H1 (cell line): ENCODE data around the gene LRRC32. TPM values are rescaled to one million over a fixed set of nuclear protein-coding genes. Genes with fewer than 3 reads are reported as not detected.
A peak's percentile ranks its signal among the peaks of the same experiment; 100 is the strongest.

ENCODE experiments used
- CTCF ChIA-PET: fragments of 300-600 bp; sonication (Branson Sonifier 250); formaldehyde crosslinking; loops from one replicate; lab custom pipeline; 2021; ENCODE audit not compliant: partially characterized antibody; lab: Charles Lee
- POLR2A ChIA-PET: fragments of 300-600 bp; sonication (Branson Sonifier 250); formaldehyde crosslinking; loops from one replicate; lab custom pipeline; 2021; ENCODE audit warnings: inconsistent platforms; ENCODE audit not compliant: partially characterized antibody; lab: Charles Lee
- DNase-seq, 2 experiments: peaks; one replicate each; pipeline versions ENCODE4 v3.0.0 to v3.0.0-alpha.2; 2010 to 2022; ENCODE audit warnings: low spot score in 2 of 2, low read depth in 1 of 2, mixed read lengths in 1 of 2
- FAIRE-seq: peaks from 2 replicates; lab custom pipeline; 2011; peaks lifted over from hg19 to GRCh38; lab: Jason Lieb, UNC
- H2AFZ ChIP-seq: 2 replicates; pipeline ENCODE4 v1.8.1; 2012; ENCODE audit warnings: low read length, inconsistent platforms
- H2AK5ac ChIP-seq: 2 replicates; pipeline ENCODE4 v1.6.1; 2013; ENCODE audit warnings: low read depth, low read length
- H2BK120ac ChIP-seq: replicated peaks from 2 replicates; pipeline ENCODE3; 2013; ENCODE audit warnings: low read depth, low read length, inconsistent platforms
- H2BK12ac ChIP-seq: 2 replicates; pipeline ENCODE4 v1.6.1; 2013; ENCODE audit warnings: low read depth, low read length
- H2BK15ac ChIP-seq: 2 replicates; pipeline ENCODE4 v1.6.1; 2013; ENCODE audit warnings: low read length
- H2BK20ac ChIP-seq: 2 replicates; pipeline ENCODE4 v1.6.1; 2013; ENCODE audit warnings: low read length
- H2BK5ac ChIP-seq: 2 replicates; pipeline ENCODE4 v1.6.1; 2013; ENCODE audit warnings: low read depth, low read length
- H3K14ac ChIP-seq: 2 replicates; pipeline ENCODE4 v1.6.1; 2013; ENCODE audit warnings: inconsistent platforms; ENCODE audit not compliant: insufficient read length
- H3K18ac ChIP-seq: 2 replicates; pipeline ENCODE4 v1.6.1; 2013; ENCODE audit warnings: low read length; ENCODE audit errors: extremely low read depth
- H3K23ac ChIP-seq: 2 replicates; pipeline ENCODE4 v1.6.1; 2013; ENCODE audit warnings: inconsistent platforms; ENCODE audit not compliant: insufficient read length
- H3K23me2 ChIP-seq: 2 replicates; pipeline ENCODE4 v1.6.1; 2013; ENCODE audit warnings: low read depth, low read length
- H3K27ac ChIP-seq: 2 replicates; pipeline ENCODE4 v1.6.1; 2011; ENCODE audit warnings: low read depth, low read length, inconsistent platforms
- H3K27me3 ChIP-seq, 4 experiments: replicated peaks in 1 of 4; 1 replicate in 1 of 4; 2 replicates in 3 of 4; pipeline versions ENCODE4 v1.6.1 to v1.8.1; 2011 to 2013; ENCODE audit warnings: low read length in 3 of 4, mild to moderate bottlenecking in 3 of 4, inconsistent platforms in 2 of 4, mixed read lengths in 2 of 4, moderate library complexity in 1 of 4; ENCODE audit not compliant: control insufficient read depth in 3 of 4, insufficient read depth in 3 of 4; ENCODE audit errors: extremely low read depth in 1 of 4
- H3K36me3 ChIP-seq, 4 experiments: 2 replicates each; pipeline versions ENCODE4 v1.6.1 to v1.8.1; 2011 to 2013; ENCODE audit warnings: mild to moderate bottlenecking in 4 of 4, low read length in 3 of 4, moderate library complexity in 2 of 4, control low read depth in 1 of 4, inconsistent platforms in 1 of 4; ENCODE audit not compliant: insufficient read depth in 4 of 4, control insufficient read depth in 2 of 4
- H3K4ac ChIP-seq: replicated peaks from 2 replicates; pipeline ENCODE3; 2013; ENCODE audit warnings: low read length, low read depth, mixed read lengths, inconsistent platforms; ENCODE audit not compliant: insufficient read length
- H3K4me1 ChIP-seq, 4 experiments: replicated peaks in 1 of 4; 1 replicate in 1 of 4; 2 replicates in 3 of 4; pipeline versions ENCODE4 v1.6.1 to v1.8.1; 2011 to 2013; ENCODE audit warnings: low read length in 3 of 4, inconsistent platforms in 2 of 4, mixed read lengths in 1 of 4; ENCODE audit not compliant: insufficient read depth in 4 of 4, control insufficient read depth in 3 of 4
- H3K4me2 ChIP-seq, 2 experiments: 2 replicates each; pipeline versions ENCODE4 v1.6.1 to v1.8.1; 2011 to 2013; ENCODE audit warnings: low read depth in 2 of 2, low read length in 2 of 2, control low read depth in 1 of 2, inconsistent platforms in 1 of 2, mild to moderate bottlenecking in 1 of 2; ENCODE audit not compliant: insufficient read depth in 1 of 2
- H3K4me3 ChIP-seq, 4 experiments: fragments of 200-600, 300-600 bp in 1 of 4; sonication (generic), shearing (Covaris generic), sonication (Bioruptor Twin) in 1 of 4; 2 replicates each; pipeline versions ENCODE4 v1.5.1 to v1.8.1; 2011 to 2016; ENCODE audit warnings: low read length in 4 of 4, low read depth in 3 of 4, control low read depth in 2 of 4, inconsistent platforms in 2 of 4, mild to moderate bottlenecking in 2 of 4, mixed read lengths in 1 of 4, moderate library complexity in 1 of 4; ENCODE audit not compliant: insufficient read depth in 2 of 4; ENCODE audit errors: extremely low read depth in 1 of 4
- H3K56ac ChIP-seq: replicated peaks from 2 replicates; pipeline ENCODE3; 2013; ENCODE audit warnings: low read depth, mild to moderate bottlenecking, mixed read lengths, low read length, inconsistent platforms; ENCODE audit not compliant: insufficient read length
- H3K79me1 ChIP-seq: 2 replicates; pipeline ENCODE4 v1.6.1; 2013; ENCODE audit warnings: low read depth, low read length, control low read depth
- H3K79me2 ChIP-seq, 2 experiments: 2 replicates each; pipeline versions ENCODE4 v1.6.1 to v1.8.1; 2012 to 2013; ENCODE audit warnings: low read length in 2 of 2, mild to moderate bottlenecking in 2 of 2, inconsistent platforms in 1 of 2; ENCODE audit not compliant: insufficient read depth in 2 of 2, control insufficient read depth in 1 of 2
- H3K9ac ChIP-seq, 4 experiments: replicated peaks in 1 of 4; 1 replicate in 1 of 4; 2 replicates in 3 of 4; pipeline versions ENCODE4 v1.6.1 to v1.8.1; 2011 to 2013; ENCODE audit warnings: low read depth in 3 of 4, low read length in 3 of 4, control low read depth in 2 of 4, mild to moderate bottlenecking in 2 of 4, moderate library complexity in 2 of 4, inconsistent platforms in 1 of 4; ENCODE audit errors: extremely low read depth in 1 of 4
- H3K9me3 ChIP-seq, 2 experiments: 2 replicates each; pipeline versions ENCODE4 v1.6.1 to v1.8.1; 2012 to 2013; ENCODE audit warnings: mild to moderate bottlenecking in 2 of 2, moderate library complexity in 2 of 2, control low read depth in 1 of 2, inconsistent platforms in 1 of 2, low read depth in 1 of 2, low read length in 1 of 2, mixed read lengths in 1 of 2; ENCODE audit not compliant: insufficient read depth in 2 of 2
- H4K20me1 ChIP-seq, 2 experiments: replicated peaks in 1 of 2; 2 replicates each; pipeline versions ENCODE3 to v1.8.1; 2011 to 2013; ENCODE audit warnings: inconsistent platforms in 2 of 2, low read length in 2 of 2, mild to moderate bottlenecking in 1 of 2; ENCODE audit not compliant: insufficient read depth in 2 of 2, control insufficient read depth in 1 of 2
- H4K5ac ChIP-seq: 2 replicates; pipeline ENCODE4 v1.6.1; 2013; ENCODE audit warnings: low read length, low read depth, mixed read lengths, inconsistent platforms; ENCODE audit not compliant: insufficient read length
- H4K8ac ChIP-seq: 2 replicates; pipeline ENCODE4 v1.8.0; 2013; ENCODE audit warnings: mild to moderate bottlenecking, moderate library complexity, low read length, inconsistent platforms; ENCODE audit not compliant: insufficient read depth; ENCODE audit errors: extremely low read depth
- H4K91ac ChIP-seq: replicated peaks from 2 replicates; pipeline ENCODE3; 2013; ENCODE audit warnings: low read length, mixed read lengths, inconsistent platforms; ENCODE audit not compliant: insufficient read length
- BACH1 ChIP-seq: IDR thresholded peaks from 2 replicates; pipeline ENCODE4 v1.6.1; 2012; ENCODE audit warnings: low read length, improper control_type of control experiment
- WGBS, 2 experiments: shearing (Covaris generic) in 1 of 2; methylation state at CpG; one replicate each; pipeline versions ENCODE4 v1.1.6 to v1.1.7; 2013 to 2015; ENCODE audit warnings: low lambda C conversion rate in 2 of 2, mixed read lengths in 2 of 2, inconsistent platforms in 1 of 2, low coverage in 1 of 2, missing lambda C conversion rate in 1 of 2; ENCODE audit not compliant: insufficient replicate concordance in 2 of 2, insufficient coverage in 1 of 2, insufficient read length in 1 of 2; ENCODE audit errors: extremely low coverage in 1 of 2, missing lambda C conversion rate in 1 of 2; 5-methylcytosine and 5-hydroxymethylcytosine counted together
- polyA plus RNA-seq, 7 experiments: library from polyadenylated mRNA; depleted of rRNA in 3 of 7; stranded (reverse) in 5 of 7; unstranded in 2 of 7; fragments of >200 nt in 5 of 7; fragments of 200-250 nt in 2 of 7; gene quantifications; 1 replicate in 5 of 7; 2 replicates in 1 of 7; 4 replicates in 1 of 7; pipeline versions ENCODE4 v1.2.1 to v1.2.3, GENCODE V29; 2011 to 2013; ENCODE audit warnings: missing spikeins in 2 of 7, mixed read lengths in 2 of 7
- total RNA-seq: library from RNA; stranded (reverse); fragmentation: NEBNext Ultra II Directional; extraction: Animal tissue kit (Norgen Biotek cat#: 25700); gene quantifications from 2 replicates; pipeline ENCODE4 v1.2.1, GENCODE V29; 2021

The LRRC32 gene
- total and polyA plus RNA-seq, 2 of the 8 experiments (the other 6 are each of a cell fraction or from before 2014, with no cell fraction given): 0.99 to 1.9 TPM

DNA sequence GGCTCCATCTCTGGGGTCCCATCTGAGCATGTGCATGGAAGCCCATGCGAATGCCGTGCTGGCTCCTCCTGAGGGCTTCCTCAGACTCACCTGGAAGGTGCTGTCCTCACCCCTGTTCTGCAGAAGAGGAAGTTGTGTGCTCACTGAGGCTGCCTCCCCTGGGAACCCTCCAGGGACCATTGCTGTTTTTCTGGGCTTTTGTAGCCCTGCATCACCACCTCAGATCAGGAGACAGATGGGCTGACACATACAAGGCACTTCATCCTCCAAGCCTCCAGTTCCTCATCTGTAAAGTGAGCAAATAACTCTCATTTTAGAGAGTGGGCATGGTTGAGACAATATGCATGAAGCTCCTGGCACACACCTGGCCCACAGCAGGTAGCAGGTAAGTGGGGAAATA lies 12.1 kb upstream of the LRRC32 start:
- Histone ChIP-seq H2BK120ac (no peak overlapping the region), H3K27ac (no peak overlapping the region), H3K23ac (no peak overlapping the region), H3K4me2 (no peak overlapping the region), H2BK20ac (no peak overlapping the region), H3K23me2 (peaks cover 2% of the 10 kb centered on the region; the same call in 1 of the 2 replicates), H4K5ac (no peak overlapping the region), H3K36me3 (no peaks in the 10 kb centered on the region), H4K20me1 (no peaks in the 10 kb centered on the region), H2BK12ac (no peak overlapping the region), H3K27me3 (no peaks in the 10 kb centered on the region; a peak in 2 of 7 replicates), H3K4me3 (no peak overlapping the region), H4K91ac (no peak overlapping the region), H2BK5ac (no peak overlapping the region), H3K79me1 (no peaks in the 10 kb centered on the region), H3K4me1 (peaks cover 2 to 12% (median 10%) of the 10 kb centered on the region in 4 experiments), H2AFZ (no peak overlapping the region), H3K79me2 (no peaks in the 10 kb centered on the region), H4K8ac (no peak overlapping the region), H2AK5ac (no peak overlapping the region), H3K4ac (no peak overlapping the region), H3K9ac (peak overlapping the region in 1 of 4 experiments; percentile 12; a peak in 1 of 7 replicates), H3K9me3 (no peaks in the 10 kb centered on the region), H2BK15ac (no peak overlapping the region), H3K18ac (no peak overlapping the region), H3K14ac (no peak overlapping the region), H3K56ac (no peak overlapping the region)
- ChIA-PET CTCF (interaction anchor here (0.9 to 8.7 kb wide), 8 partner anchors 9 to 104 kb away, joined by 3 to 62 read pairs (median 7); no protein-coding TSS in a partner anchor), POLR2A (no interaction called here)
- 90% methylated on average over 2 of the region's 2 CpGs; no CpG with 5 or more reads in 1 of the 2 experiments for WGBS, 2 experiments
- FAIRE-seq (no peak), DNase-seq (no peak)
- no peak for TF ChIP-seq BACH1
